Esophagus squamous epithelium (tissue), 4 donors: ENCODE measurements around the gene ACAP2.

Experiments used
- CTCF ChIP-seq, 6 experiments: fragments of 450-650 bp in 4 of 6; fragments of 200-600 bp in 2 of 6; sonication (generic) in 2 of 6; IDR thresholded peaks; one replicate each; pipeline ENCODE4 v1.5.1; 2016 to 2019; ENCODE audit warnings: antibody characterized with exemption in 6 of 6, mild to moderate bottlenecking in 4 of 6, moderate library complexity in 4 of 6
- POLR2A ChIP-seq, 4 donors: fragments of 450-650 bp; IDR thresholded peaks; one replicate each; pipeline ENCODE4 v1.6.1; 2017; ENCODE audit warnings: antibody characterized with exemption in 4 of 4, mild to moderate bottlenecking in 4 of 4, moderate library complexity in 3 of 4

GRCh38 chr3:195259154-195259474 lies 183.7 kb downstream of the ACAP2 start:
- TF ChIP-seq POLR2A (IDR thresholded peaks at IDR 0.05): no peak
- TF ChIP-seq CTCF (IDR thresholded peaks at IDR 0.05): no peak
